Astrocyte of the hippocampus (primary cell): ENCODE data around the gene ESPNL.

Experiments
- DNase-seq: peaks from one replicate; pipeline ENCODE4 v3.0.0; 2011; ENCODE audit warnings: low read depth, low spot score

ESPNL gene

DNA sequence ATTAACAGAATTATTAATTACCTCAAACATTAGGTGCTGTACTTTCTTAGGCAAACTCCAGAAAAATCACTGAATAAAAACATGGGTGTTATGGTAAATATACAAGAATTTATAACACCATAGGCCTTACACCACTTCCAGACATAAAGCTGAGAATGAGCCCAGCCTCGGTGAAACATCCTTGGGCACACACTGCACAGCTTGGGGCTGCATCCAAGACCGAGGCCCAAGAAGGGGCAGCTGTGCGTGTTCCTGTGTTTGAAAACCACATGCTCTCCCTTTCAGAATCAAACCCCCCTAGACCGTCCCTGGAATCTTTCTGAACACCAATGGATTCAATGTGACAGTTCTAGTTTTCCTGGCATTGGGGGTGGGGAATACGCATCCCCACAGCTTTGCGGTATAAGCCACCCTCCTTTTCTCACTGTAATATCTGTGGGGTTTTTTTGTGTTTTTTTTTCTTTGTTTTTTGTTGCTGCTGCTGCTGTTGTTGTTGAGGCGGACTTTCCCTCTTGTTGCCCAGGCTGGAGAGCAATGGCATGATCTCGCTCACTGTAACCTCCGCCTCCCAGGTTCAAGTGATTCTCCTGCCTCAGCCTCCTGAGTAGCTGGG is 71.5 kb downstream of the ESPNL start:
- DNase-seq: no peak

DNA sequence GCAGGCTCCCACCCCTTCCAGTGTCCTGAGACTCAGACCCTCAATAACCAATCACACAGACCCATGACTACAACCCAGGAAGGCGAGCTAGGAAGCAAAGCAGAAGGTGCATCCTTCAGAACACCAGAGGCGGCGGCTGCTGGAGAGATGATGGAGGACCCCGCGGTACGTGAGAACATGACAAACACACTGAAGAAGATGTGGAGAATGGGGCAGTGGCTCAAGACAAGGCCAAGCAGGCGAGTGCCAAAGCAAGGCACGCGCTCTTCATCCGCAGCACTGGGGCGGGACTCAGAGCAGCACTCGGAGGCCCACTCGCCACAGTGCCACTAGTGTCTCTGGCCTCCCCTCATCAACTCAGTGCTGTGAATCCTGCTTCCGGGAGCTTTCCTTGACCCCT is 72.3 kb downstream of the ESPNL start:
- DNase-seq: no peak

DNA sequence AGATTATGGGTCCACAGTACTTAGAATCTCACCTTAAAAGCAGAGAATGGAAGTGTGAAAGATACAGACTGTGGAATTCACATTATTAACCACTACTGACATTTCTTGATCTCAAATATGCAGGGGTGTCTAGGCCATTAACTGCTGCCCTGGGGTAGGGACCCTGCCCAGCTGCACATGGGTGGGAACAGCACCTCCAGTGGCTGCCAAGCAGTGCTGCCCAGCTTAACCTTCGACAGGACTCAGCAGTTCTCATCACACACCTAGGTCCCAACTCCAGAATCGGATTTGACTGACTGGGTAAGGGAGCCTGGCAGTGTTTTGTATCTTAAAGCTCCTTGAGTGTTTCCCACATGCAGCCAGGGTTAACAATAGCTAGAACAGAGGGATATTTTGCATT is 73.6 kb downstream of the ESPNL start:
- DNase-seq: no peak

DNA sequence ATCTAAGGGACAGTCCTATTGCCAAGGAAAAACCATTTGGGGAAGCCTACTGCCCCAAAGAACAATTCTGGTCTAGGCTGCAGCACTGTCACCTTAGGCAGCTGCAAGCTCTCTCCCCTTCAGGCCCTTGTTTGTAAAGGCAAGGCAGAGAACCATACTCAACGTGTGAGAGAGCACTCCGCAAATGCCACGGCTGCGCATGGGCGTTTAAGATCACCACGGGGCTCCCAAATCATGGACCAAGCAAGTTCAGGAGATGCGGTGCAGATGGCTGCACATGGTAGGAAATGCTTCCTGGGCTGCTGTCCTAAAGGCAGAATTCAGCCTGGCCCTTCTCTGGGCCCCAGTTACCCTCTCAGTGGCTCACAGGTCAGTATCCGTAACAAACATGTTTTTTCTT is 74.2 kb downstream of the ESPNL start:
- no peak for DNase-seq

DNA sequence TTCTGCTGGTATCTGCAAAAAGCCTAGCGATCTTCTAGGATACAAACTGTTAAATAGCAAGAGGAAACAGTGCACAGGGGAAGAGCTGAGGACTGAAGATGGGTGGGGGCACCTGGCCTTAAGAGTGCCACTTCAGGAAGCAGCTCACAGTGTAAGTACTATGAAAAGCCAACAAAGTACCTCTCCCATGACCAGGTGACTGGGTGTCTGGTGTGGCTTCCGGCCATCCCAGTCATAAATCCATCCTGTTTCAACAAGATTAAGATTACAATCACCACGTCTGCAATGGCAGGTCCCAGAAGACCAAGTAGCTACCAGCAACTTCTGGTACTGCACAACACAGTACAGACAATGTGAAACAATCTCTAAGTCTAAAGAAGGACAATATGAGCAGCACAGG is 74.6 kb downstream of the ESPNL start:
- no peak for DNase-seq

DNA sequence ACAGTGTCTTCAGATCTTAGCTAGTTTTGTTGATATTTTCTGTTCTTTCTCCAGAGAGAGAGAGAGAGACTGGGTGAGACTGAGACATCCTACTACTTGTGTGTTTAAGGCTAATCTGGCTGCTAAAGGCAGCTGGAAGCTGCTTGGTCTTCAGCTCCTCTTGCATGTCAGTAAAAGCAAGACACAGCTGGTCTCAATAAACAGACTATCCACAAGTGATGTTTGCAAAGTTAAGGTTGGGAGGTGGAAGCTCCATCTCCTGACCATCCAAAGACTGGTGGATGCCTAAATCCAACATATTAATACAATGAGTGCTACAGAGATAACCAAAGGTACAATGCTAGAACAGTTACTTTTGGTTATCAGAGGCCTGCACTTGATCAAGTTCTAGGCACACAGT is 76.5 kb downstream of the ESPNL start:
- DNase-seq: no peak

DNA sequence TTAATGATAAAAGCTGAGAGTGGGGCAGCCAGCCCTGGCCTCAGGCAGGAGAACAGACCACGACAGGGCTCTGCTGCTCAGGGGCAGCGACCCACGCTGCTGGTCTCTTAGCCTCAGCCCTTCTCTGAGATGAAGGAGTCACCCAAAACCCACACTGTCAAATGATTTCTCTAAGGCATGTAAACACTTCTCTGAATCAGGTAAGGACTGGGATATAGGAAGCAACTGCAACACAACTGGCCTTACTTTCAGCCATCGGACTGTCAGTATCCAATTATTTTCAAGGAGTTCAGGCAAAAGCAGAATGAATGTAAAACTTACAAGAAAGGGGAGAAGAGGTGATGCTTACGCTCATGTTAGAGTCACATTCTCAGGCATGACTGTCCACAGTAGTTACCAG is 80.4 kb downstream of the ESPNL start:
- DNase-seq: no peak

DNA sequence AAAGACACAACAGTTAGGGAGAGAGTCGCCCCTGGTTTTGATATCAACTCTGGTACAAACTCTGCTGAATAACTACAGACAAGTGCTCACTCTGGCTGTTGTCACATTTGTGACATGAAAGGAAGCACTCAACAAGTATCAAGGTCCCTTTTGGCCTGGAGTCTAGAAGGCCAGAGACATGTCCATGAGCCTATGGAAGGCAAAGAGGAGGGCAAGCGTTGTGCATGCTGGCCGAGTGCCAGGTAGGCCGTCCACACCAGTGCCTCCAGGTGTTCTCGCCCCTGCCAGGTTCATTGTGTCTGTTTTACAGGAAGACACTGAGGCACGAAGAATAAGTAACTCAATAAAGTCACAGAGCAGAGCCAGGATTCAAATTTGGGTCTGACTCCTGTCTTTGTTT is 82.2 kb downstream of the ESPNL start:
- DNase-seq: no peak
